Endothelial cell (in vitro differentiated cells): ENCODE data around the gene TTI1. TPM values are rescaled to one million over a fixed set of nuclear protein-coding genes. Genes with fewer than 3 reads are reported as not detected.

Source experiments
- DNase-seq: peaks from one replicate; pipeline ENCODE4 v3.0.0; 2021; ENCODE audit warnings: low spot score
- H3K27ac Mint-ChIP-seq: one replicate; pipeline ENCODE4 v1.8.0; 2021; ENCODE audit warnings: mixed read lengths, inconsistent platforms; ENCODE audit not compliant: unreplicated experiment
- H3K27me3 Mint-ChIP-seq: one replicate; pipeline ENCODE4 v1.8.0; 2021; ENCODE audit warnings: mild to moderate bottlenecking, moderate library complexity, mixed read lengths, inconsistent platforms; ENCODE audit not compliant: unreplicated experiment
- H3K36me3 Mint-ChIP-seq: one replicate; pipeline ENCODE4 v1.8.0; 2021; ENCODE audit warnings: mild to moderate bottlenecking, low read depth, mixed read lengths, inconsistent platforms; ENCODE audit not compliant: unreplicated experiment
- H3K4me1 Mint-ChIP-seq: one replicate; pipeline ENCODE4 v1.8.0; 2021; ENCODE audit warnings: mild to moderate bottlenecking, mixed read lengths, inconsistent platforms; ENCODE audit not compliant: unreplicated experiment
- H3K4me3 Mint-ChIP-seq: one replicate; pipeline ENCODE4 v1.8.0; 2021; ENCODE audit warnings: mild to moderate bottlenecking, mixed read lengths, inconsistent platforms; ENCODE audit not compliant: unreplicated experiment
- H3K9me3 Mint-ChIP-seq: one replicate; pipeline ENCODE4 v1.8.0; 2021; ENCODE audit warnings: mixed read lengths, inconsistent platforms; ENCODE audit not compliant: unreplicated experiment
- total RNA-seq: library from RNA; stranded (reverse); fragmentation: NEBNext Ultra II Directional; extraction: Animal tissue kit (Norgen Biotek cat#: 25700); gene quantifications from one replicate; pipeline ENCODE4 v1.2.1, GENCODE V29; 2021; ENCODE audit not compliant: unreplicated experiment
- TF ChIP-seq, protein P1 (sequence below): fragments of 200-600 bp; sonication (generic); IDR thresholded peaks from one replicate; pipeline ENCODE4 v1.5.0; 2021; ENCODE audit warnings: antibody characterized with exemption; ENCODE audit not compliant: unreplicated experiment

The TTI1 gene
- total RNA-seq, 1 donor from 2014 or later, result 31.9 TPM

DNA sequence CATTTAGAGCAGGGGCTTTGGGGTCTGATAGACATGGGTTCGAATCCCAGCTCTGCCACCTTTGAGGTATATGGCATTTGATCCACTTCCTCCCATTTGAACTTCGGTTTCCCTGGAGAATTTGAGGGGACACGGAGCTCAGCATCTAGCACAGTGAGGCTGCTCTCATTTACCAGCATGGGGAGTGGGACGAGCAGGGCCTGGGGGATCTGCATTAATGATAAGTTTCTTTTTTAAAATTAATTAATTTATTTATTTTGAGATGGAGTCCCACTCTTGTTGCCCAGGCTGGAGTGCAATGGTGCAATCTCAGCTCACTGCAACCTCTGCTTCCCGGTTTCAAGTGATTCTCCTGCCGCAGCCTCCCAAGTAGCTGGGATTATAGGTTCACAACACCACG, 77.7 kb downstream of the TTI1 start:
- peaks cover 2% of the 10 kb centered on the region for H3K27me3 Mint-ChIP-seq
- no peak overlapping the region for H3K27ac Mint-ChIP-seq
- no peak overlapping the region for H3K4me3 Mint-ChIP-seq
- no peaks in the 10 kb centered on the region for H3K4me1 Mint-ChIP-seq
- TF ChIP-seq, protein P1, sequence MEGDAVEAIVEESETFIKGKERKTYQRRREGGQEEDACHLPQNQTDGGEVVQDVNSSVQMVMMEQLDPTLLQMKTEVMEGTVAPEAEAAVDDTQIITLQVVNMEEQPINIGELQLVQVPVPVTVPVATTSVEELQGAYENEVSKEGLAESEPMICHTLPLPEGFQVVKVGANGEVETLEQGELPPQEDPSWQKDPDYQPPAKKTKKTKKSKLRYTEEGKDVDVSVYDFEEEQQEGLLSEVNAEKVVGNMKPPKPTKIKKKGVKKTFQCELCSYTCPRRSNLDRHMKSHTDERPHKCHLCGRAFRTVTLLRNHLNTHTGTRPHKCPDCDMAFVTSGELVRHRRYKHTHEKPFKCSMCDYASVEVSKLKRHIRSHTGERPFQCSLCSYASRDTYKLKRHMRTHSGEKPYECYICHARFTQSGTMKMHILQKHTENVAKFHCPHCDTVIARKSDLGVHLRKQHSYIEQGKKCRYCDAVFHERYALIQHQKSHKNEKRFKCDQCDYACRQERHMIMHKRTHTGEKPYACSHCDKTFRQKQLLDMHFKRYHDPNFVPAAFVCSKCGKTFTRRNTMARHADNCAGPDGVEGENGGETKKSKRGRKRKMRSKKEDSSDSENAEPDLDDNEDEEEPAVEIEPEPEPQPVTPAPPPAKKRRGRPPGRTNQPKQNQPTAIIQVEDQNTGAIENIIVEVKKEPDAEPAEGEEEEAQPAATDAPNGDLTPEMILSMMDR, result no peak
- H3K36me3 Mint-ChIP-seq, result no peaks in the 10 kb centered on the region
- no peaks in the 10 kb centered on the region for H3K9me3 Mint-ChIP-seq
- no peak for DNase-seq

DNA sequence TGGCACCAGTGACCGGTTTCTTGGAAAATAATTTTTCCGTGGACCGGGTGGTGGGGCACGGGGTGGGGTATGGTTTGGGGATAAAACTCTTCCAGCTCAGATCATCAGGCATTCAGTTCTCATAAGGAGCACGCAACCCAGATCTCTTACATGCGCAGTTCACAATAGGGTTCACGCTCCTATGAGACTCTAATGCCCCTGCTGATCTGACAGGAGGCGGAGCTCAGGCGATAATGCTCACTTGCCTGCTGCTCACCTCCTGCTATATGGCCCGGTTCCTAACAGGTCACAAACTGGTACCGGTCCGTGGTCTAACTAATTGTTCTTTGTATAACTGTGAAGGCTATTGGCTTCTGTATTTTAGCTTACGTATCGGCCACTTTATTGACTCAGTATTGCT, 78.6 kb downstream of the TTI1 start:
- no peak for DNase-seq
- H3K27ac Mint-ChIP-seq, result no peak overlapping the region

DNA sequence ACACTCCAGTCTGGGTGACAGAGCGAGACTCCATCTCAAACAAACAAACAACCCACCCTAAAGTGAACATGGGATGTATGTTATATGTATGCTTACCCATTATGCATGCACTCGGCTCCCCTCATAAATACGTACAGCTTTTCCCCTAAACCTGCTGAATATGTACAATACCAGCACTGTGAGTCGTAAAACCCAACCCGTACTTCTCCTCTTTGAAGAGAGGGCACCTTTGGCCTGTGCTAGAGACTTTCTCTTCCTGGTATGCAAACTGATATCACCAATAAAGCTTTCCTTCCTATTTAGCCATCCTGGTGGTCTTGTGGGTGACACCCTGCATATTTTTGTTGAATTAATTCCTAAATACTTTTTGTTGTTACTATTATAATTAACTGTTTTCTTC, 79.1 kb downstream of the TTI1 start:
- Mint-ChIP-seq H3K4me1 (no peaks in the 10 kb centered on the region), H3K9me3 (no peaks in the 10 kb centered on the region), H3K27me3 (no peaks in the 10 kb centered on the region), H3K4me3 (no peak overlapping the region), H3K36me3 (no peaks in the 10 kb centered on the region), H3K27ac (no peak overlapping the region)
- TF ChIP-seq, protein P1, result no peak
- no peak for DNase-seq

More for the DNA sequence above, 78.6 kb downstream of the TTI1 start:
- Mint-ChIP-seq H3K27me3 (no peaks in the 10 kb centered on the region), H3K4me3 (no peak overlapping the region), H3K4me1 (no peaks in the 10 kb centered on the region), H3K9me3 (no peaks in the 10 kb centered on the region), H3K36me3 (no peaks in the 10 kb centered on the region)
- TF ChIP-seq, protein P1, result no peak

- Mint-ChIP-seq H3K27me3 (peaks cover 3% of the 10 kb centered on the region), H3K36me3 (peaks cover 3% of the 10 kb centered on the region), H3K27ac (no peak overlapping the region), H3K4me1 (no peaks in the 10 kb centered on the region), H3K4me3 (no peak overlapping the region), H3K9me3 (no peaks in the 10 kb centered on the region)
- TF ChIP-seq, protein P1, result no peak
- no peak for DNase-seq
Measured at GRCh38 chr20:37948956-37949355, 84.3 kb downstream of the TTI1 start.

- H3K27me3 Mint-ChIP-seq, result peaks cover 3% of the 10 kb centered on the region
- TF ChIP-seq, protein P1, result no peak
- H3K9me3 Mint-ChIP-seq, result no peaks in the 10 kb centered on the region
- H3K36me3 Mint-ChIP-seq, result peaks cover 3% of the 10 kb centered on the region
- H3K4me1 Mint-ChIP-seq, result no peaks in the 10 kb centered on the region
- no peak overlapping the region for H3K4me3 Mint-ChIP-seq
- no peak overlapping the region for H3K27ac Mint-ChIP-seq
- DNase-seq, result no peak
Measured at GRCh38 chr20:37947943-37948342, 85.3 kb downstream of the TTI1 start.
